Upper lobe of right lung (tissue), 1 donor: Measurements from ENCODE around the gene POMGNT1. TPM values are rescaled to one million over a fixed set of nuclear protein-coding genes. Genes with fewer than 3 reads are reported as not detected.

Source experiments
- ATAC-seq: fragments of 200-7000 bp; cut with Tn5 transposase; one replicate; pipeline ENCODE4 v1.9.1; 2020; ENCODE audit warnings: mild to moderate bottlenecking, moderate library complexity
- DNase-seq: peaks from one replicate; pipeline ENCODE4 v3.0.0-alpha.2; 2020
- H3K27ac ChIP-seq: fragments of 200-600 bp; one replicate; pipeline ENCODE4 v1.8.0; 2022
- H3K27me3 ChIP-seq: fragments of 200-600 bp; one replicate; pipeline ENCODE4 v1.8.0; 2022; ENCODE audit warnings: mild to moderate bottlenecking
- H3K36me3 ChIP-seq: fragments of 200-600 bp; one replicate; pipeline ENCODE4 v1.8.0; 2022
- H3K4me1 ChIP-seq: fragments of 200-600 bp; one replicate; pipeline ENCODE4 v1.8.0; 2022
- H3K4me3 ChIP-seq: fragments of 200-600 bp; one replicate; pipeline ENCODE4 v1.8.0; 2022; ENCODE audit warnings: mild to moderate bottlenecking
- H3K9me3 ChIP-seq: fragments of 200-600 bp; one replicate; pipeline ENCODE4 v1.8.0; 2022
- intact Hi-C: fragments of 100-400 bp; cut with DNase I; formaldehyde crosslinking; loops from one replicate; pipeline ENCODE4 v1.11.0; 2022
- total RNA-seq: library from RNA; stranded (reverse); fragmentation: NEBNext Ultra II Directional; extraction: Animal tissue kit (Norgen Biotek cat#: 25700); gene quantifications from one replicate; pipeline ENCODE4 v1.2.1, GENCODE V29; 2021
- TF ChIP-seq, protein P1 (sequence below): fragments of 200-600 bp; IDR thresholded peaks from one replicate; pipeline ENCODE4 v1.8.0; 2022; ENCODE audit warnings: antibody characterized with exemption
- donor health status: DM: no; HTN: yes; CAD: no; lungs with severe emphysema.

POMGNT1 gene
- total RNA-seq, 1 donor from 2014 or later, result 63.0 TPM

DNA sequence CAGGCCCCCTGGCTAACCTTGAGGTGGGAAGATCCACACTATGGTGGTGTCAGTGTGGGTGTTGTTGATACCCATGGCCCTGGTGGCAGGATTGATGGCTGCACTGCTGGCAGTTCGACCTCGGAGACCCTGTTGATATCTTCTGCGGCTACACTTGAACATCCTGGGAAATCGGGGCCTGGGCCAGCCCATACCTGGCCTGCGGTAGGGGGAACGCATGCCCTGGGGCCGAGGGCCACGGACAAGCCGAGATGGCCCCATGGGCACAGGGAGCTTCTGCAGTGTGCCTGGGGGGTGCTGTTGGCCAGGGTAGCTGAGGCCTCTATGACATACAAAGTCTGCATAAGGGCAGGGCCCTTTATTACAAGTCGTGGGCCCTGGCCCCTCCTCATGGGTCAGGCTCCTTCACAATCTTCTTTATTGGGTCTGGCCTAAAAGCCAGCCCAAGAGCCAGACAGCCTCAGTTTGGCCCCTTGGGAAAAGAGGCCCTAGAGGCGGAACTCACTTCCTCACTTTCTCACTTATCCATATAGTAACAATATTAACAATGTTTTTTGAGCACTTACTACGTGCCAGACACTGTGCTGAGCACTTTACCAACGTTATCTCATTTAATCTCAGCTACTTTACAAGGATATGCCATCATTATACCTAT is 21.9 kb downstream of the POMGNT1 start, which contains the start of gene P3R3URF:
TSS of gene P3R3URF (minus strand) at position 278 of the 655 bp plus-strand sequence. CDS start at position 261, 17 bp downstream.
- Histone ChIP-seq H3K4me3 (no peak within 1 kb of the TSS), H3K36me3 (no peaks in the 10 kb centered on the region), H3K4me1 (peaks cover 30% of the 10 kb centered on the region), H3K27ac (peak within 1 kb of the TSS; percentile 63), H3K9me3 (no peaks in the 10 kb centered on the region), H3K27me3 (no peaks in the 10 kb centered on the region)
- intact Hi-C loops, result no loop called here
- DNase-seq (no peak), ATAC-seq (no peak)
- TF ChIP-seq, protein P1, sequence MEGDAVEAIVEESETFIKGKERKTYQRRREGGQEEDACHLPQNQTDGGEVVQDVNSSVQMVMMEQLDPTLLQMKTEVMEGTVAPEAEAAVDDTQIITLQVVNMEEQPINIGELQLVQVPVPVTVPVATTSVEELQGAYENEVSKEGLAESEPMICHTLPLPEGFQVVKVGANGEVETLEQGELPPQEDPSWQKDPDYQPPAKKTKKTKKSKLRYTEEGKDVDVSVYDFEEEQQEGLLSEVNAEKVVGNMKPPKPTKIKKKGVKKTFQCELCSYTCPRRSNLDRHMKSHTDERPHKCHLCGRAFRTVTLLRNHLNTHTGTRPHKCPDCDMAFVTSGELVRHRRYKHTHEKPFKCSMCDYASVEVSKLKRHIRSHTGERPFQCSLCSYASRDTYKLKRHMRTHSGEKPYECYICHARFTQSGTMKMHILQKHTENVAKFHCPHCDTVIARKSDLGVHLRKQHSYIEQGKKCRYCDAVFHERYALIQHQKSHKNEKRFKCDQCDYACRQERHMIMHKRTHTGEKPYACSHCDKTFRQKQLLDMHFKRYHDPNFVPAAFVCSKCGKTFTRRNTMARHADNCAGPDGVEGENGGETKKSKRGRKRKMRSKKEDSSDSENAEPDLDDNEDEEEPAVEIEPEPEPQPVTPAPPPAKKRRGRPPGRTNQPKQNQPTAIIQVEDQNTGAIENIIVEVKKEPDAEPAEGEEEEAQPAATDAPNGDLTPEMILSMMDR, result no peak

DNA sequence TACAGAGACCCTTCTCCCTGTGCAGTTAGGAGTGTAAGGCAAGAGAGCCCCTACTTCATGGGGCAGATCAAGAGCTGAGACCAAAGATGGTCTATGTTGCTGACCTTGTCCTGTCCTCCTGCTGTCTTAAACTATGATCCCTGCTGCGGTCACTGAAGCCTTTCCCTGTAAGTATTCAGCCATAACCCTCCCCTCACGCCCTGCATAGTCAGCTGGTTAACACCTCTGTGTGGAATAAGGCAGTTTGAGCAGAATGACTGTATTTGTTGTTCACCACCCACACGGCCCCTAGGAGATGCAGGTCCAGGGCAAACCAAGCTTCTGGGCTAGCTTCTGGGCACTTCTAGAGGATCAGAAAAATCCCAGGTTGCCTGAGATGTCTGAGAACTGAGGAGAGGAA is 23.0 kb downstream of the POMGNT1 start:
- DNase-seq (no peak), ATAC-seq (no peak)
- no peaks in the 10 kb centered on the region for H3K36me3 ChIP-seq
- intact Hi-C loops, result no loop called here
- TF ChIP-seq, protein P1, result no peak
- H3K27ac ChIP-seq, result peak overlapping the region; percentile 63
- H3K27me3 ChIP-seq, result no peaks in the 10 kb centered on the region
- H3K4me1 ChIP-seq, result peaks cover 35% of the 10 kb centered on the region
- H3K4me3 ChIP-seq, result no peak overlapping the region
- H3K9me3 ChIP-seq, result no peaks in the 10 kb centered on the region

DNA sequence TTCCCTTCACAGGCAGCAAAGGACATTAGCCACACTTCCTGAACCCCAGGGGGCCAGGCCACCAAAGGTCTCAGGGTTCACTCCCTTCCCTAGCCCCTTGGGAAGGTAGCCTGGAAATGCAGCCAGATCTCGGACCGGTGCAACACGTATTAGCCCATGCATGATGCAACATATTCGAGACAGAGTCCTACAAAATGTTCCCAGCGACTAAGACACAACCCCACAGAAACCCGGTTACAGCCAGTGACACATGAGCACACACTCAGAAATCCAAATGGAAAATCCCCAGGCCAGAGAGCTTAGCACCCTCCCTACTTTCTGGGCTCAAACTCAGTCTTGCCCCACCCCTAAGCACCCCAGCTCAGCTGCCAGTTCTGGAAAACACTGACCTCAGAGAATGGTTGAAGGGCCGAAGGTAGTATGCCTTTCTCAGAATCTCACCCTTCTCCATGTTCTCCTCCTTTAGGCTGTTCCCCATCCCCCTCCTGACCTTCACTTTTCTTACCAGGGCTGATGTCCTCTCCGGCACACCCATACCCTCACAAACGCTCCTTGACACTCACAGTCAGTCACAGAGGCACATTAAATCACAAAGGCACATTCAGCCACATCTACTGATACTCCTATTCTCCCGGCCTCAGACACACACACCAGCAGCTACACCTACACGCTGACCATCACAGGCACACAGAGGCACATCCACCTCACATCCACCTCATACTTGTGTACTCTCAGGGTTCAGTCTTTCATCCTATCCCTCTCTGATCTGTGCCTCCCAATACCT is 23.6 kb downstream of the POMGNT1 start, which contains the start of gene TSPAN1:
TSS of gene TSPAN1 (plus strand) at position 640 of the 784 bp plus-strand sequence. CDS start 6,021 bp downstream, outside the sequence.
- ATAC-seq (peak; percentile 68), DNase-seq (no peak)
- TF ChIP-seq, protein P1, result no peak
- no peak within 1 kb of the TSS for H3K4me3 ChIP-seq
- intact Hi-C loops, result no loop called here
- H3K27me3 ChIP-seq, result no peaks in the 10 kb centered on the region
- H3K27ac ChIP-seq, result peak within 1 kb of the TSS; percentile 63
- H3K36me3 ChIP-seq, result no peaks in the 10 kb centered on the region
- H3K9me3 ChIP-seq, result no peaks in the 10 kb centered on the region
- peaks cover 35% of the 10 kb centered on the region for H3K4me1 ChIP-seq

DNA sequence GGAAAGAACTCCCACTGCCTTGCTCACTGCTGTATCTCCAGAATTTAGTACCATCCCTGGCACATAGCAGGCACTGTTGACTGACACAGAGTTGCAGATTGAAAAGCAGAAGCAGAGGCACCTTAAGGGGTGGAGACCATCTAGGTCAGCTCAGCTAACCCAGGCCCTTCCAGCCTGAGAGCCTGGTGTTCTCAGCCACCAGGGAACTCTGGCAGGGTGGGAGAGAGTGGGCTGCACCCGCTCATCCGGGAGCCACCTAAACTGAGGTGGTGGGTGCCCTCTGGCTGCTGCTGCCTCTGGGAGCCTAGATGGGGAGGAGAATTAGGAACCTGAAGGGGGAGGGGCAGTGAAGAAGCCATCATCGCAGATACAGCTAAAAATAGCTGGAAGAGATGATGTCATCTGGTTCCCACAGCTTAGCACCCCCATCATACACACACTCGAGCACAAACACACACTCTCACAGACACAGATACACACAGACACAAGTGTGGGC is 24.8 kb downstream of the POMGNT1 start:
- Histone ChIP-seq H3K4me3 (no peak overlapping the region), H3K4me1 (peaks cover 35% of the 10 kb centered on the region), H3K9me3 (no peaks in the 10 kb centered on the region), H3K36me3 (no peaks in the 10 kb centered on the region), H3K27ac (peak overlapping the region; percentile 63), H3K27me3 (no peaks in the 10 kb centered on the region)
- DNase-seq (no peak), ATAC-seq (no peak)
- intact Hi-C loops, result no loop called here
- TF ChIP-seq, protein P1, result no peak

DNA sequence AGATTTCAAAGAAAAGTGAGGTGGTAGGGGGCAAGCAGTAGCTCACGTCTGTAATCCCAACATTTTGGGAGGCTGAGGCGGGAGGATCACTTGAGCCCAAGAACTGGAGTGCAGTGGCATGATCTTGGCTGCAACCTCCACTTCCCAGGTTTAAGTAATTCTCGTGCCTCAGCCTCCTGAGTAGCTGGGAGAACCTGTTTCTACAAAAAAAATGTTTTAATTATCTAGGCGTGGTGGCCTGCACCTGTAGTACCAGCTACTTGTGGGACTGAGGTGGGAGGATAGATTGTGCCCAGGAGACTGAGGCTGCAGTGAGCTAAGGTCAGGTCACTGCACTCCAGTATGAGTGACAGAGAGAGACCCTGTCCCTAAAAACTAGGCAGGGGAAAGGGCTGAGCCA is 25.9 kb downstream of the POMGNT1 start:
- Histone ChIP-seq H3K36me3 (no peaks in the 10 kb centered on the region), H3K27me3 (no peaks in the 10 kb centered on the region), H3K9me3 (no peaks in the 10 kb centered on the region), H3K4me3 (no peak overlapping the region), H3K27ac (peak overlapping the region; percentile 66), H3K4me1 (peaks cover 44% of the 10 kb centered on the region)
- intact Hi-C loops, result no loop called here
- DNase-seq (no peak), ATAC-seq (no peak)
- TF ChIP-seq, protein P1, result no peak
